HCT116 (cell line): ENCODE results near the gene ART3. TPM values are rescaled to one million over a fixed set of nuclear protein-coding genes. Genes with fewer than 3 reads are reported as not detected.

Source experiments
- ATAC-seq: fragments of 200-7000 bp; cut with Tn5 transposase; 2 replicates; pipeline ENCODE4 v1.9.1; 2020; ENCODE audit warnings: mild to moderate bottlenecking, moderate library complexity
- BruUV-seq: library from RNA; stranded (reverse); fragments of 400-500 nt; replicated peaks from 2 replicates; lab custom pipeline; 2021; lab: Mats Ljungman, UMichigan
- CTCF ChIA-PET: fragments of 300-600 bp; sonication (Branson Sonifier 250); formaldehyde crosslinking; loops from one replicate; lab custom pipeline; 2021; ENCODE audit warnings: antibody characterized with exemption; lab: Charles Lee
- POLR2A ChIA-PET: fragments of 300-600, 350-600 bp; sonication (Branson Sonifier 250); formaldehyde crosslinking; loops from one replicate; lab custom pipeline; 2021; ENCODE audit warnings: antibody characterized with exemption; lab: Charles Lee
- RAD21 ChIA-PET, 2 experiments: fragments of 300-600 bp; sonication (Branson Sonifier 250); formaldehyde crosslinking; loops; one replicate each; lab custom pipeline; 2023; ENCODE audit warnings: low total read pairs in 2 of 2; ENCODE audit not compliant: uncharacterized antibody in 2 of 2, unreplicated experiment in 2 of 2, low non-redundant PET in 1 of 2; lab: Charles Lee
- DNase-seq: peaks from one replicate; pipeline ENCODE4 v3.0.0-alpha.2; 2010; ENCODE audit warnings: low read depth, low spot score
- H2AFZ ChIP-seq: fragments of 200-600 bp; shearing (Covaris generic), sonication (generic); 2 replicates; pipeline ENCODE4 v1.6.1; 2017; ENCODE audit warnings: low read depth, mixed run types, mixed read lengths, antibody characterized with exemption, low read length; ENCODE audit not compliant: poor library complexity, severe bottlenecking
- H3K27ac ChIP-seq: 2 replicates; pipeline ENCODE4 v1.5.1; 2012; ENCODE audit warnings: low read depth, low read length
- H3K27me3 ChIP-seq: fragments of 200-600 bp; sonication (generic); 2 replicates; pipeline ENCODE4 v1.6.1; 2016; ENCODE audit warnings: mixed run types, low read length, mixed read lengths; ENCODE audit not compliant: insufficient read depth
- H3K36me3 ChIP-seq, 2 experiments: fragments of 200-500 bp in 1 of 2; fragments of 200-600 bp in 1 of 2; sonication (Bioruptor generic) in 1 of 2; sonication (generic) in 1 of 2; 2 replicates each; pipeline versions ENCODE4 v1.5.1 to v1.6.1; 2014 to 2016; ENCODE audit warnings: low read length in 2 of 2, inconsistent platforms in 1 of 2, mixed read lengths in 1 of 2, mixed run types in 1 of 2; ENCODE audit not compliant: insufficient read depth in 2 of 2, control insufficient read depth in 1 of 2
- H3K4me1 ChIP-seq, 2 experiments: fragments of 200-600 bp in 1 of 2; sonication (generic) in 1 of 2; 2 replicates each; pipeline versions ENCODE4 v1.5.1 to v1.6.1; 2012 to 2017; ENCODE audit warnings: low read length in 2 of 2, inconsistent platforms in 1 of 2, mild to moderate bottlenecking in 1 of 2, mixed read lengths in 1 of 2, mixed run types in 1 of 2, moderate library complexity in 1 of 2; ENCODE audit not compliant: insufficient read depth in 2 of 2, control insufficient read depth in 1 of 2
- H3K4me2 ChIP-seq: fragments of 200-600 bp; sonication (generic); 2 replicates; pipeline ENCODE4 v1.6.1; 2017; ENCODE audit warnings: mixed run types, low read length, mixed read lengths
- H3K4me3 ChIP-seq, 2 experiments: fragments of 200-600 bp in 1 of 2; sonication (generic) in 1 of 2; replicated peaks in 1 of 2; 2 replicates each; pipeline ENCODE4 v1.5.1; 2011 to 2016; ENCODE audit warnings: low read length in 2 of 2, control low read depth in 1 of 2, low read depth in 1 of 2, mild to moderate bottlenecking in 1 of 2, mixed read lengths in 1 of 2, mixed run types in 1 of 2
- H3K79me2 ChIP-seq: fragments of 200-600 bp; sonication (generic); 2 replicates; pipeline ENCODE4 v1.6.1; 2017; ENCODE audit warnings: mild to moderate bottlenecking, mixed run types, low read length, moderate library complexity, mixed read lengths; ENCODE audit not compliant: insufficient read depth
- H3K9ac ChIP-seq: fragments of 200-600 bp; sonication (generic); 2 replicates; pipeline ENCODE4 v1.6.1; 2016; ENCODE audit warnings: low read length, mixed read lengths
- H3K9me2 ChIP-seq: fragments of 200-600 bp; sonication (generic), shearing (Covaris generic); 2 replicates; pipeline ENCODE4 v1.6.1; 2017; ENCODE audit warnings: mixed run types, mild to moderate bottlenecking, moderate library complexity; ENCODE audit not compliant: insufficient read depth
- H3K9me3 ChIP-seq, 2 experiments: fragments of 200-500 bp in 1 of 2; fragments of 200-600 bp in 1 of 2; sonication (Bioruptor generic) in 1 of 2; sonication (generic) in 1 of 2; 2 replicates each; pipeline ENCODE4 v1.6.1; 2014 to 2017; ENCODE audit warnings: low read length in 2 of 2, mixed read lengths in 2 of 2, inconsistent platforms in 1 of 2, low read depth in 1 of 2, mild to moderate bottlenecking in 1 of 2, mixed run types in 1 of 2, moderate library complexity in 1 of 2; ENCODE audit not compliant: control insufficient read depth in 1 of 2, insufficient read depth in 1 of 2
- H4K20me1 ChIP-seq: fragments of 200-600 bp; sonication (generic), shearing (Covaris generic); 2 replicates; pipeline ENCODE4 v1.6.1; 2017; ENCODE audit warnings: mixed run types, mild to moderate bottlenecking, moderate library complexity; ENCODE audit not compliant: insufficient read depth
- CBX3 ChIP-seq: IDR thresholded peaks from 2 replicates; pipeline ENCODE4 v1.6.1; 2012; ENCODE audit warnings: low read depth
- CEBPB ChIP-seq: IDR thresholded peaks from 2 replicates; pipeline ENCODE4 v1.6.1; 2012; ENCODE audit warnings: low read depth
- EGR1 ChIP-seq: IDR thresholded peaks from 2 replicates; pipeline ENCODE4 v1.6.1; 2012; ENCODE audit warnings: low read depth
- ELF1 ChIP-seq: IDR thresholded peaks from 2 replicates; pipeline ENCODE4 v1.6.1; 2012; ENCODE audit warnings: low read depth, borderline replicate concordance
- EZH2phosphoT487 ChIP-seq: fragments of 200-600 bp; IDR thresholded peaks from 2 replicates; pipeline ENCODE4 v1.6.1; 2018; ENCODE audit warnings: antibody characterized with exemption, borderline replicate concordance
- JUND ChIP-seq: IDR thresholded peaks from 2 replicates; pipeline ENCODE4 v1.6.1; 2012
- POLR2AphosphoS5 ChIP-seq: IDR thresholded peaks from 2 replicates; pipeline ENCODE4 v1.6.1; 2011; ENCODE audit warnings: mild to moderate bottlenecking, low read depth, low read length, moderate library complexity
- RAD21 ChIP-seq: IDR thresholded peaks from 2 replicates; pipeline ENCODE4 v1.6.1; 2012; ENCODE audit warnings: low read depth, mild to moderate bottlenecking
- SIN3A ChIP-seq: IDR thresholded peaks from 2 replicates; pipeline ENCODE4 v1.6.1; 2012; ENCODE audit warnings: low read depth
- SP1 ChIP-seq: IDR thresholded peaks from 2 replicates; pipeline ENCODE4 v1.6.1; 2012; ENCODE audit warnings: low read depth
- TCF7L2 ChIP-seq: IDR thresholded peaks from 2 replicates; pipeline ENCODE4 v1.7.0; 2011; ENCODE audit warnings: borderline replicate concordance, inconsistent platforms; ENCODE audit not compliant: insufficient read depth, insufficient read length; ENCODE audit errors: extremely low read depth
- YY1 ChIP-seq: IDR thresholded peaks from 2 replicates; pipeline ENCODE4 v1.6.1; 2011; ENCODE audit warnings: low read length, low read depth, moderate library complexity, mild to moderate bottlenecking; ENCODE audit not compliant: insufficient replicate concordance; ENCODE audit errors: extremely low read depth
- intact Hi-C: fragments of 100-400 bp; cut with micrococcal nuclease; formaldehyde crosslinking; loops from 2 replicates; pipeline ENCODE4 v1.10.0; 2022
- total RNA-seq: library from RNA; stranded (reverse); gene quantifications from one replicate; pipeline ENCODE4 v1.2.1, GENCODE V29; 2021; ENCODE audit not compliant: unreplicated experiment
- TF ChIP-seq, protein P1 (sequence below): IDR thresholded peaks from 2 replicates; pipeline ENCODE4 v1.6.1; 2012; ENCODE audit warnings: low read depth
- TF ChIP-seq, protein P2 (sequence below): IDR thresholded peaks from 2 replicates; pipeline ENCODE4 v1.6.1; 2012
- TF ChIP-seq, protein P3 (sequence below): IDR thresholded peaks from 2 replicates; pipeline ENCODE4 v1.6.1; 2012
- TF ChIP-seq, protein P4 (sequence below): IDR thresholded peaks from 2 replicates; pipeline ENCODE4 v1.6.1; 2011; ENCODE audit warnings: mild to moderate bottlenecking, low read length, moderate library complexity; ENCODE audit not compliant: insufficient replicate concordance; ENCODE audit errors: extremely low read depth

ART3 gene
- total RNA-seq, 1 experiment from 2014 or later = not detected

DNA sequence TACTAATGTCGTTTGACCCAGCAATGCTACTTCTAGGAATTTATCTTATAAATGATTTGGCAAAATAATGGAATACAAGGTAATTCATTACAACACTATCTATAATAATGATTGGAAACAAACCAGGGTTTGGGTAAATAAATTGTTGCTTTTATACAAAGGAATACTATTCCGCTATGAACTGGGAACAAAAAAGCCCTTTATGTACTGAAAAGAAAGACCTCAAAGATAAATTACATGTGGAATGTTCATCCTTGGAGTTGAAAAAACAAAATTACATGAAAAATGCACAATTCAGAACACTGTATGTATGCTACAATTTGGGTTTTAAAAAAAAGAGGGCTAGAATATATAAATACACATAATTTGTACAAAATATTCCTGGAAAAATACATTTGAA, 78.8 kb downstream of the ART3 start (continued):
- TF ChIP-seq, protein P1, sequence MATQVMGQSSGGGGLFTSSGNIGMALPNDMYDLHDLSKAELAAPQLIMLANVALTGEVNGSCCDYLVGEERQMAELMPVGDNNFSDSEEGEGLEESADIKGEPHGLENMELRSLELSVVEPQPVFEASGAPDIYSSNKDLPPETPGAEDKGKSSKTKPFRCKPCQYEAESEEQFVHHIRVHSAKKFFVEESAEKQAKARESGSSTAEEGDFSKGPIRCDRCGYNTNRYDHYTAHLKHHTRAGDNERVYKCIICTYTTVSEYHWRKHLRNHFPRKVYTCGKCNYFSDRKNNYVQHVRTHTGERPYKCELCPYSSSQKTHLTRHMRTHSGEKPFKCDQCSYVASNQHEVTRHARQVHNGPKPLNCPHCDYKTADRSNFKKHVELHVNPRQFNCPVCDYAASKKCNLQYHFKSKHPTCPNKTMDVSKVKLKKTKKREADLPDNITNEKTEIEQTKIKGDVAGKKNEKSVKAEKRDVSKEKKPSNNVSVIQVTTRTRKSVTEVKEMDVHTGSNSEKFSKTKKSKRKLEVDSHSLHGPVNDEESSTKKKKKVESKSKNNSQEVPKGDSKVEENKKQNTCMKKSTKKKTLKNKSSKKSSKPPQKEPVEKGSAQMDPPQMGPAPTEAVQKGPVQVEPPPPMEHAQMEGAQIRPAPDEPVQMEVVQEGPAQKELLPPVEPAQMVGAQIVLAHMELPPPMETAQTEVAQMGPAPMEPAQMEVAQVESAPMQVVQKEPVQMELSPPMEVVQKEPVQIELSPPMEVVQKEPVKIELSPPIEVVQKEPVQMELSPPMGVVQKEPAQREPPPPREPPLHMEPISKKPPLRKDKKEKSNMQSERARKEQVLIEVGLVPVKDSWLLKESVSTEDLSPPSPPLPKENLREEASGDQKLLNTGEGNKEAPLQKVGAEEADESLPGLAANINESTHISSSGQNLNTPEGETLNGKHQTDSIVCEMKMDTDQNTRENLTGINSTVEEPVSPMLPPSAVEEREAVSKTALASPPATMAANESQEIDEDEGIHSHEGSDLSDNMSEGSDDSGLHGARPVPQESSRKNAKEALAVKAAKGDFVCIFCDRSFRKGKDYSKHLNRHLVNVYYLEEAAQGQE = no peak
- TF ChIP-seq, all 23 proteins: peak for 0

DNA sequence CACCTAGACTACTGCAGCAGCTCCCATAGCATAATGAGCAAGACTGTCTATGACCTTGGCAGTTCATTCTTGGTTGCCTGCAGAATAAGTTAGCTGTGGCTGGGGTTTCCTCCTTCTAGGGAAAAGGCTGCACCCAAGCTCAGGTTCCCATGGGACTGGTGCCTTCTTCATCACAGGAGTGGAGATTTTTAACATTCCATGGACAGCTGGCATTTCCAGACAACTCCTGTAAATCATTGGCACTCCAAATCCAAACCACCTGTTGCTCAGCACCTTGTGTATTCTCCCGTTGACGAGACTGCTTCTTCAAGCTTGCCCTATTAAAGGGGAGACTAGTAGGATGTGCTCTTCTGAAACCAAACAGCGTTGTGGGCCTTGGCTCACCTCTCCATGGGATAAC, 81.5 kb downstream of the ART3 start:
- ATAC-seq (no peak), DNase-seq (no peak)
- Histone ChIP-seq H3K9me3 (no peaks in the 10 kb centered on the region), H3K79me2 (no peaks in the 10 kb centered on the region), H3K36me3 (peaks cover 0 to under 1% of the 10 kb centered on the region in 2 experiments; a peak in 1 of 4 replicates), H3K4me2 (no peak overlapping the region), H4K20me1 (no peaks in the 10 kb centered on the region), H3K9me2 (peaks cover 2% of the 10 kb centered on the region; the same call in 1 of the 2 replicates), H3K27me3 (no peaks in the 10 kb centered on the region), H3K9ac (no peak overlapping the region), H3K4me1 (no peaks in the 10 kb centered on the region), H3K4me3 (no peak overlapping the region), H3K27ac (no peak overlapping the region), H2AFZ (no peak overlapping the region)
- intact Hi-C loops = no loop called here
- ChIA-PET RAD21 (no interaction called here), CTCF (no interaction called here), POLR2A (no interaction called here)
- no TSS peak for BruUV-seq
- TF ChIP-seq, protein P2, sequence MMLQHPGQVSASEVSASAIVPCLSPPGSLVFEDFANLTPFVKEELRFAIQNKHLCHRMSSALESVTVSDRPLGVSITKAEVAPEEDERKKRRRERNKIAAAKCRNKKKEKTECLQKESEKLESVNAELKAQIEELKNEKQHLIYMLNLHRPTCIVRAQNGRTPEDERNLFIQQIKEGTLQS = no peak
- TF ChIP-seq POLR2AphosphoS5 (no peak), CEBPB (no peak), EGR1 (no peak), CBX3 (no peak), YY1 (no peak), SP1 (no peak), ELF1 (no peak), JUND (no peak), RAD21 (no peak), EZH2phosphoT487 (no peak), SIN3A (no peak), TCF7L2 (no peak)
- TF ChIP-seq, protein P3, sequence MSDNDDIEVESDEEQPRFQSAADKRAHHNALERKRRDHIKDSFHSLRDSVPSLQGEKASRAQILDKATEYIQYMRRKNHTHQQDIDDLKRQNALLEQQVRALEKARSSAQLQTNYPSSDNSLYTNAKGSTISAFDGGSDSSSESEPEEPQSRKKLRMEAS = no peak
- TF ChIP-seq, protein P1 = no peak
- TF ChIP-seq, protein P4, sequence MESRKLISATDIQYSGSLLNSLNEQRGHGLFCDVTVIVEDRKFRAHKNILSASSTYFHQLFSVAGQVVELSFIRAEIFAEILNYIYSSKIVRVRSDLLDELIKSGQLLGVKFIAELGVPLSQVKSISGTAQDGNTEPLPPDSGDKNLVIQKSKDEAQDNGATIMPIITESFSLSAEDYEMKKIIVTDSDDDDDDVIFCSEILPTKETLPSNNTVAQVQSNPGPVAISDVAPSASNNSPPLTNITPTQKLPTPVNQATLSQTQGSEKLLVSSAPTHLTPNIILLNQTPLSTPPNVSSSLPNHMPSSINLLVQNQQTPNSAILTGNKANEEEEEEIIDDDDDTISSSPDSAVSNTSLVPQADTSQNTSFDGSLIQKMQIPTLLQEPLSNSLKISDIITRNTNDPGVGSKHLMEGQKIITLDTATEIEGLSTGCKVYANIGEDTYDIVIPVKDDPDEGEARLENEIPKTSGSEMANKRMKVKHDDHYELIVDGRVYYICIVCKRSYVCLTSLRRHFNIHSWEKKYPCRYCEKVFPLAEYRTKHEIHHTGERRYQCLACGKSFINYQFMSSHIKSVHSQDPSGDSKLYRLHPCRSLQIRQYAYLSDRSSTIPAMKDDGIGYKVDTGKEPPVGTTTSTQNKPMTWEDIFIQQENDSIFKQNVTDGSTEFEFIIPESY = no peak
